Parathyroid adenoma (tissue), 2 donors: ENCODE measurements around the gene UTP18.

Experiments used
- H2AFZ ChIP-seq: fragments of 300-600 bp; sonication (generic); one replicate; pipeline ENCODE4 v1.7.0; 2017; ENCODE audit warnings: antibody characterized with exemption, mild to moderate bottlenecking
- H3K27ac ChIP-seq: fragments of 300-600 bp; sonication (generic); one replicate; pipeline ENCODE4 v1.7.0; 2017
- H3K27me3 ChIP-seq: fragments of 300-600 bp; sonication (generic); one replicate; pipeline ENCODE4 v1.7.0; 2017; ENCODE audit warnings: low read length; ENCODE audit not compliant: control insufficient read depth, insufficient read depth
- H3K36me3 ChIP-seq: fragments of 300-600 bp; sonication (generic); one replicate; pipeline ENCODE4 v1.7.0; 2017; ENCODE audit warnings: low read length; ENCODE audit not compliant: control insufficient read depth, insufficient read depth
- H3K4me1 ChIP-seq: fragments of 300-600 bp; sonication (generic); one replicate; pipeline ENCODE4 v1.7.0; 2017; ENCODE audit warnings: control low read depth
- H3K4me2 ChIP-seq: fragments of 300-600 bp; sonication (generic); one replicate; pipeline ENCODE4 v1.7.0; 2017; ENCODE audit warnings: low read length
- H3K4me3 ChIP-seq: fragments of 300-600 bp; sonication (generic); one replicate; pipeline ENCODE4 v1.7.0; 2017; ENCODE audit warnings: low read depth, low read length
- H3K79me2 ChIP-seq: fragments of 300-600 bp; sonication (generic); one replicate; pipeline ENCODE4 v1.7.0; 2017; ENCODE audit warnings: control low read depth
- H3K9ac ChIP-seq: fragments of 300-600 bp; sonication (generic); one replicate; pipeline ENCODE4 v1.7.0; 2017; ENCODE audit warnings: mild to moderate bottlenecking
- H3K9me3 ChIP-seq: fragments of 300-600 bp; sonication (generic); one replicate; pipeline ENCODE4 v1.7.0; 2017; ENCODE audit warnings: low read length; ENCODE audit not compliant: control insufficient read depth
- CTCF ChIP-seq: fragments of 300-600 bp; sonication (generic); IDR thresholded peaks from one replicate; pipeline ENCODE4 v1.7.0; 2017; ENCODE audit warnings: antibody characterized with exemption, mild to moderate bottlenecking
- donor health status: primary hyperparathyroidism.

The UTP18 gene

DNA sequence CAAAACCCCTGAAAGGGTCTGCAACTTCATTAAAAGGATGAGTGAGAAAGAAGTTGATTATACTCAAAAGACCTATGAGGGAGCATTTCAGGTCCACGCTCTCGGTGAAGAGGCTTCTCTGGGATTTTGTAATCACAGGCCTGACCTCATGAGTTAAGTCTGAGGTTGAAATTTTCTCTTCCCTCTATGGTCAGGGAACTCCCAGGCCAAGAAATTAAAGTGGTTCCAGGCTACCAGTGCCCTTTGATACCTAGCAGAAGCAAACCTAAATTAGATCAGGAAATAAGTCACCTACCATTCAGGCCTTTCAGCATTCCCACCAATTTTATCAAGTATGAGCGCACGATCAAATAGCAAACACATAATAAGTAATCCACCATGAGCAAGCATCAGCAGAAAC is 28.3 kb upstream of the UTP18 start:
- Histone ChIP-seq H3K27ac (no peak overlapping the region), H2AFZ (no peak overlapping the region), H3K9ac (no peak overlapping the region), H3K79me2 (peaks cover 12% of the 10 kb centered on the region), H3K9me3 (no peaks in the 10 kb centered on the region), H3K4me3 (no peak overlapping the region), H3K36me3 (no peaks in the 10 kb centered on the region), H3K4me2 (no peak overlapping the region), H3K4me1 (no peaks in the 10 kb centered on the region), H3K27me3 (no peaks in the 10 kb centered on the region)
- TF ChIP-seq CTCF: no peak

- Histone ChIP-seq H3K27me3 (no peaks in the 10 kb centered on the region), H3K36me3 (no peaks in the 10 kb centered on the region), H3K9ac (no peak overlapping the region), H2AFZ (no peak overlapping the region), H3K4me2 (no peak overlapping the region), H3K27ac (no peak overlapping the region), H3K4me3 (no peak overlapping the region), H3K4me1 (no peaks in the 10 kb centered on the region), H3K9me3 (no peaks in the 10 kb centered on the region), H3K79me2 (peaks cover 15% of the 10 kb centered on the region)
- no peak for TF ChIP-seq CTCF
Observed at GRCh38 chr17:51234162-51234561, 26.2 kb upstream of the UTP18 start.

- Histone ChIP-seq H3K9me3 (no peaks in the 10 kb centered on the region), H3K4me2 (no peak overlapping the region), H3K9ac (no peak overlapping the region), H2AFZ (no peak overlapping the region), H3K27ac (no peak overlapping the region), H3K79me2 (peaks cover 11% of the 10 kb centered on the region), H3K4me1 (no peaks in the 10 kb centered on the region), H3K4me3 (no peak overlapping the region), H3K27me3 (no peaks in the 10 kb centered on the region), H3K36me3 (no peaks in the 10 kb centered on the region)
- TF ChIP-seq CTCF: no peak
Observed at GRCh38 chr17:51238255-51238887, 22.0 kb upstream of the UTP18 start.

DNA sequence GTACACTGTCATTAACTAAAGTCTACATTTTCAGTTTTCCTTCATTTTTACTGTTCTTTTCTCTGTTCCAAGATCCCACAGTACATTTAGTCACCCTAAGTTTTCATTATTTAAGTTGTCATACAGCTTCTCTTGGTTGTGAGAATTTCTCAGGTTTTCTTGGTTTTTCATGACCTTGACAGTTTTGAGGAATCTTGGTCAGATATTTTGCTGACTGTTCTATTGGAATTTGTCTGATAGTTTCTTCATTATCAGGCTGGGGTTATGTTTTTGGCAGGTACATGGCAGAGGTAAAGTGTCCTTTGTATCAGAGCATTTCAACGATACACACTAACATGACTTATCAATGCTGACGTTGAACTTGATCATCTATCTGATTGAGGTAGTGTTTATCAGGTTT is 20.1 kb upstream of the UTP18 start:
- Histone ChIP-seq H2AFZ (no peak overlapping the region), H3K9ac (no peak overlapping the region), H3K9me3 (no peaks in the 10 kb centered on the region), H3K27ac (no peak overlapping the region), H3K79me2 (peaks cover 13% of the 10 kb centered on the region), H3K4me3 (no peak overlapping the region), H3K4me2 (no peak overlapping the region), H3K36me3 (no peaks in the 10 kb centered on the region), H3K4me1 (no peaks in the 10 kb centered on the region), H3K27me3 (no peaks in the 10 kb centered on the region)
- TF ChIP-seq CTCF: no peak

GRCh38 chr17:51244041-51244440 is 16.3 kb upstream of the UTP18 start:
- H3K27ac ChIP-seq: no peak overlapping the region
- no peak overlapping the region for H3K4me3 ChIP-seq
- TF ChIP-seq CTCF: no peak

More at GRCh38 chr17:51244041-51244440, 16.3 kb upstream of the UTP18 start:
- H3K79me2 ChIP-seq: peaks cover 10% of the 10 kb centered on the region
- no peaks in the 10 kb centered on the region for H3K36me3 ChIP-seq
- no peak overlapping the region for H3K4me2 ChIP-seq
- H3K4me1 ChIP-seq: no peaks in the 10 kb centered on the region
- no peaks in the 10 kb centered on the region for H3K27me3 ChIP-seq
- H3K9me3 ChIP-seq: no peaks in the 10 kb centered on the region
- H3K9ac ChIP-seq: no peak overlapping the region
- H2AFZ ChIP-seq: no peak overlapping the region
